Measurements from ENCODE around the gene CDH26. TPM values are rescaled to one million over a fixed set of nuclear protein-coding genes. Genes with fewer than 3 reads are reported as not detected.

The CDH26 gene
- total and polyA plus RNA-seq, 12 donors, result 0.27 to 2.9 (median 0.84) TPM; not detected in 1

DNA sequence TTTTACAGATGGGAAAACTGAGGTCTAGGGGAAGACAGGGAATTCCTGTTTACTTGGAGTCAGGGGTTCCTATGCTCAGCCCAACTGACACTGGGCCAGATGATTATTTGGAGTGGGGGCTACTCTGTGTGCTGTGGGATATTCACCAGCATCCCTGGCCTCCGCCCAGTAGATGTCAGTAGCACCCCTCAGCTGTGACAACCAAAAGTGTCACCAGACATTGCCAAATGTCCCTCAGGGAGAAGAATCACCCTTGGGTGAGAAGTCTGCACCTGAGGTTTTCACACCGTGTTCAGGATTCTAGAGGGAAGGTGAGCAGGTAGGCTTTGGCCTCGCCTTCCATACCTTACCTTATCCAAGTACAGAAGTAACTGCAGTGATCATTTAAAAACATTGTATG, 27.6 kb downstream of the CDH26 start:
- Histone ChIP-seq H3K27ac (no peak overlapping the region), H3K4me3 (no peak overlapping the region), H3K36me3 (replicated peaks in 1 of 2) (no peaks in the 10 kb centered on the region), H3K27me3 (no peaks in the 10 kb centered on the region), H3K4me1 (replicated peaks in 1 of 2) (no peaks in the 10 kb centered on the region), H3K9me3 (replicated peaks in 1 of 3) (peaks cover 0 to 4% (median 0%) of the 10 kb centered on the region in 3 donors)
- no peak for TF ChIP-seq POLR2A (IDR thresholded peaks at IDR 0.05)
- TF ChIP-seq, protein P1, sequence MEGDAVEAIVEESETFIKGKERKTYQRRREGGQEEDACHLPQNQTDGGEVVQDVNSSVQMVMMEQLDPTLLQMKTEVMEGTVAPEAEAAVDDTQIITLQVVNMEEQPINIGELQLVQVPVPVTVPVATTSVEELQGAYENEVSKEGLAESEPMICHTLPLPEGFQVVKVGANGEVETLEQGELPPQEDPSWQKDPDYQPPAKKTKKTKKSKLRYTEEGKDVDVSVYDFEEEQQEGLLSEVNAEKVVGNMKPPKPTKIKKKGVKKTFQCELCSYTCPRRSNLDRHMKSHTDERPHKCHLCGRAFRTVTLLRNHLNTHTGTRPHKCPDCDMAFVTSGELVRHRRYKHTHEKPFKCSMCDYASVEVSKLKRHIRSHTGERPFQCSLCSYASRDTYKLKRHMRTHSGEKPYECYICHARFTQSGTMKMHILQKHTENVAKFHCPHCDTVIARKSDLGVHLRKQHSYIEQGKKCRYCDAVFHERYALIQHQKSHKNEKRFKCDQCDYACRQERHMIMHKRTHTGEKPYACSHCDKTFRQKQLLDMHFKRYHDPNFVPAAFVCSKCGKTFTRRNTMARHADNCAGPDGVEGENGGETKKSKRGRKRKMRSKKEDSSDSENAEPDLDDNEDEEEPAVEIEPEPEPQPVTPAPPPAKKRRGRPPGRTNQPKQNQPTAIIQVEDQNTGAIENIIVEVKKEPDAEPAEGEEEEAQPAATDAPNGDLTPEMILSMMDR (IDR thresholded peaks at IDR 0.05), result no peak
- DNase-seq, result no peak
- WGBS, 4 donors, result 77 to 95% (median 91%) methylated on average over 2 to 3 of the region's 3 CpGs
- intact Hi-C loops (cut with DNase I), result no loop called here

DNA sequence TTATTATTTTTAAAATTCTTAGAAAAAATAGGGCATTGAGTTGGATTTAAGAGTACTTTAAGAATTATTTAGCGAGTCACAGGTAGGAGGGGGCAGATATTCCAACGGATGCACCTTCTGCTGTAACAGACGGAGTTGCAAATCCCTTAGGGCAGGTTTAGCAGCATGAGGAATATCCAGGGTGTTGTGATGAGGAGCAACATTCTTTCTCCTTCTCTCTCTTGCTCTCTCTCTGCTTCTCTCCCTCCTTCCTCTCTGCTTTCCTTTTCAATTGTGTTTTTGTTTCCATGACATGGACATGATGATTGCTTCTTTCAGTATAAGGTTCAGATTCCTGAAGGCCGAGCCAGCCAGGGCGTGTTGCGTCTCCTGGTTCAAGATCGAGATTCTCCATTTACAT, 28.9 kb downstream of the CDH26 start:
- WGBS, 4 donors, result 89 to 95% (median 90%) methylated on average over 7 of the region's 7 CpGs
- DNase-seq, result no peak

DNA sequence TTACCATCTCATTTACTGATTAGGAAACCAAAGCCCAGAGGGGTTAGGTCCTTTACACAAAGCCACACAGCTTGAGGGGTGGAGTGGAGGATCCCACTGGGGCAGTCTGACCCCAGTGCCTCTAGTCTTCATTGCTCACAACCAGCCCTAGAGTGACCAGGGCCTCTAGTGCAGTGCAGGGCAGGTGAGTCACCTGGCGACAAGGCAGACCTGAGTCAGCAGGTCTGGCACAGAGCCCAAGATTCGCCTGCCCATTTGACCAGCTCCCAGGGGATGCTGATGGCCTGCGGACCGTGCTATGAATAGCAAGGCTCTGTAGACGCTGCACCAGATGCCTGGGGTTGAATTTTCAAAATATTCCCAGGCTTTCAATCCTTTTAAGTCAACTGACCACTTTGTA, 29.9 kb downstream of the CDH26 start:
- intact Hi-C loops (cut with DNase I), result no loop called here
- DNase-seq, result peak in 1 of 7 donors; percentile 7
- H3K9me3 ChIP-seq (replicated peaks in 1 of 3), result no peaks in the 10 kb centered on the region
- no peak overlapping the region for H3K4me3 ChIP-seq
- no peak overlapping the region for H3K27ac ChIP-seq
- 63 to 67% (median 66%) methylated on average over 4 to 5 of the region's 5 CpGs for WGBS, 4 donors
- no peaks in the 10 kb centered on the region for H3K36me3 ChIP-seq (replicated peaks in 1 of 2)
- no peaks in the 10 kb centered on the region for H3K27me3 ChIP-seq
- H3K4me1 ChIP-seq (replicated peaks in 1 of 2), result no peaks in the 10 kb centered on the region
- TF ChIP-seq, protein P1 (IDR thresholded peaks at IDR 0.05), result no peak
- TF ChIP-seq POLR2A (IDR thresholded peaks at IDR 0.05), result no peak

More for the DNA sequence above, 28.9 kb downstream of the CDH26 start:
- Histone ChIP-seq H3K27me3 (no peaks in the 10 kb centered on the region), H3K9me3 (replicated peaks in 1 of 3) (no peaks in the 10 kb centered on the region), H3K4me1 (replicated peaks in 1 of 2) (no peaks in the 10 kb centered on the region), H3K27ac (no peak overlapping the region), H3K4me3 (no peak overlapping the region), H3K36me3 (replicated peaks in 1 of 2) (no peaks in the 10 kb centered on the region)
- intact Hi-C loops (cut with DNase I), result no loop called here
- TF ChIP-seq, protein P1 (IDR thresholded peaks at IDR 0.05), result no peak
- no peak for TF ChIP-seq POLR2A (IDR thresholded peaks at IDR 0.05)

DNA sequence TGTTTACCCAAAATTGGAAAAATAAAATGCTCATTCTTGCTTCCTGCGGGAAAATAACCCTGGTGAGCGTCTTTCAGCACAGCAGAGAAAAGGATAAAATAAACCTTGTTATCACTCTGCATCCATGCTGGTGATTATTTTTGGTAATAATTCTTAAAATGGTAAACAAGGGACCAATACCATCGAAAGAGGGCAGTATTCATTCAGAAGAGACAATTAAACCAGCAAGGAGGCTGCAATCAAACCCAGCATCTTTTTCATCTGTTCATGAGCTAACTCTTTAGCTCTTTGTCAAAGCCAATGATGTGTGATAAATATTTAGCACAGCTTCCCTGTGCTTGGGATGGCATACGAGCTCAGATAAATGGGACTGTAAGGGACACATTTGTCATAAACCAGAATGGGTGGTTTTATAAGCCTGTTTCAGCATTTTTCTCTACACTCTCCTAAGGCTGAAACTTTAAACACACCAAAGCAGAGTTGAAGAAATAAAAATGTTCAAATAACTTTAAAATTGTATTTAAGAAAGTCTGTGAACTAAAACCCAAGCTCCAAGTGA, 34.4 kb downstream of the CDH26 start:
- no peaks in the 10 kb centered on the region for H3K9me3 ChIP-seq (replicated peaks in 1 of 3)
- WGBS, 4 donors, result 78 to 83% (median 81%) methylated on average over 4 of the region's 4 CpGs
- intact Hi-C loops (cut with DNase I), result no loop called here

More for the DNA sequence above, 34.4 kb downstream of the CDH26 start:
- DNase-seq, result no peak
- Histone ChIP-seq H3K36me3 (replicated peaks in 1 of 2) (no peaks in the 10 kb centered on the region), H3K27me3 (no peaks in the 10 kb centered on the region), H3K27ac (no peak overlapping the region), H3K4me3 (no peak overlapping the region), H3K4me1 (replicated peaks in 1 of 2) (no peaks in the 10 kb centered on the region)
- TF ChIP-seq POLR2A (IDR thresholded peaks at IDR 0.05), result no peak
- TF ChIP-seq, protein P1 (IDR thresholded peaks at IDR 0.05), result no peak
